ENCODE measurements around the gene SLC22A3.

GRCh38 chr6:160431791-160432404 lies 83.7 kb downstream of the SLC22A3 start:
- TF ChIP-seq POLR2A (IDR thresholded peaks at IDR 0.05; ENCODE audit: low read length): no peak
- no peak for TF ChIP-seq GATA1 (IDR thresholded peaks at IDR 0.05; ENCODE audit: low read depth, low read length)

Data from erythroblast (primary cell).